K562 (cell line): ENCODE measurements around the gene CHAF1A. TPM values are rescaled to one million over a fixed set of nuclear protein-coding genes. Genes with fewer than 3 reads are reported as not detected.

Experiments
- CBFA2T2 ChIP-seq: fragments of 450-650 bp; conservative IDR thresholded peaks from 2 replicates; pipeline ENCODE4 v1.6.1; 2017; ENCODE audit warnings: mild to moderate bottlenecking
- DMBX1 ChIP-seq: fragments of 250-450 bp; sonication (Bioruptor Pico); IDR thresholded peaks from 2 replicates; pipeline ENCODE4 v1.8.0; 2022; ENCODE audit warnings: inconsistent platforms, mild to moderate bottlenecking, moderate library complexity, borderline replicate concordance
- EHMT2 ChIP-seq: fragments of 450-650 bp; IDR thresholded peaks from 2 replicates; pipeline ENCODE4 v1.6.1; 2018; ENCODE audit warnings: antibody characterized with exemption
- HCFC1 ChIP-seq: IDR thresholded peaks from 2 replicates; pipeline ENCODE4 v1.6.1; 2012; ENCODE audit warnings: low read depth, low read length, improper control_type of control experiment
- JUND ChIP-seq, 2 experiments: IDR thresholded peaks; 2 replicates in 1 of 2; 3 replicates in 1 of 2; pipeline ENCODE4 v1.6.1; 2011; ENCODE audit warnings: borderline replicate concordance in 2 of 2, low read depth in 2 of 2, low read length in 2 of 2, improper control_type of control experiment in 1 of 2, missing biosample characterization in 1 of 2, missing genetic modification characterization in 1 of 2, missing genetic modification reagents in 1 of 2
- KDM1A ChIP-seq, 2 experiments: fragments of 450-650 bp; IDR thresholded peaks; 2 replicates each; pipeline ENCODE4 v1.6.1; 2016; ENCODE audit warnings: mild to moderate bottlenecking in 2 of 2
- NCOA6 ChIP-seq: fragments of 450-650 bp; IDR thresholded peaks from 2 replicates; pipeline ENCODE4 v1.6.1; 2017; ENCODE audit warnings: mild to moderate bottlenecking
- NRF1 ChIP-seq, 2 experiments: fragments of 450-650 bp; IDR thresholded peaks in 1 of 2; conservative IDR thresholded peaks in 1 of 2; 2 replicates each; pipeline ENCODE4 v1.6.1; 2014; ENCODE audit warnings: mild to moderate bottlenecking in 2 of 2
- POLR2AphosphoS5 ChIP-seq: IDR thresholded peaks from 2 replicates; pipeline ENCODE4 v1.6.1; 2011; ENCODE audit warnings: mild to moderate bottlenecking, low read depth, low read length, moderate library complexity; ENCODE audit not compliant: control insufficient read depth, insufficient read depth
- RAD51 ChIP-seq: fragments of 450-650 bp; IDR thresholded peaks from 2 replicates; pipeline ENCODE4 v1.7.1; 2016; ENCODE audit warnings: low read depth, mild to moderate bottlenecking, borderline replicate concordance
- ZBTB8A ChIP-seq: fragments of 450-650 bp; IDR thresholded peaks from 2 replicates; pipeline ENCODE4 v1.6.1; 2018; ENCODE audit warnings: mild to moderate bottlenecking, moderate library complexity; ENCODE audit not compliant: partially characterized antibody
- ZNF143 ChIP-seq: sonication (generic); formaldehyde crosslinking; IDR thresholded peaks from 2 replicates; pipeline ENCODE4 v1.9.0; 2022; ENCODE audit warnings: mild to moderate bottlenecking, missing genetic modification reagents
- ZNF174 ChIP-seq: fragments of 250-450 bp; sonication (Bioruptor Pico); IDR thresholded peaks from 2 replicates; pipeline ENCODE4 v1.4.0; 2020; ENCODE audit warnings: mild to moderate bottlenecking
- ZNF324 ChIP-seq: fragments of 250-450 bp; sonication (Bioruptor Pico); IDR thresholded peaks from 2 replicates; pipeline ENCODE4 v1.4.0; 2020; ENCODE audit warnings: mild to moderate bottlenecking
- polyA plus RNA-seq, 8 experiments: library from polyadenylated mRNA; depleted of rRNA in 4 of 8; stranded (reverse) in 5 of 8; unstranded in 3 of 8; fragments of >200 nt; fragmentation: Nextera tagmentation in 2 of 8; fragmentation: Illumina TruSeq in 1 of 8; extraction: Ambion mirVana in 2 of 8; extraction: Trizol in 1 of 8; gene quantifications; 2 replicates each; pipeline versions ENCODE4 v1.2.1 to v1.2.3, GENCODE V29; 2011 to 2014; ENCODE audit warnings: inconsistent platforms in 1 of 8, missing spikeins in 1 of 8
- total RNA-seq, 7 experiments: library from RNA; depleted of rRNA in 6 of 7; stranded (reverse); fragments of >200 nt in 6 of 7; fragmentation: Illumina TruSeq in 2 of 7; extraction: Trizol in 2 of 7; gene quantifications; 2 replicates each; pipeline versions ENCODE4 v1.2.1 to v1.2.3, GENCODE V29; 2011 to 2021; ENCODE audit warnings: low replicate concordance in 1 of 7
- TF ChIP-seq, protein P1 (sequence below): sonication (generic); formaldehyde crosslinking; IDR thresholded peaks from 2 replicates; pipeline ENCODE4 v1.9.0; 2022; ENCODE audit warnings: mild to moderate bottlenecking, missing genetic modification reagents
- TF ChIP-seq, protein P2 (sequence below): fragments of 450-650 bp; IDR thresholded peaks from 2 replicates; pipeline ENCODE4 v1.6.1; 2016; ENCODE audit warnings: mild to moderate bottlenecking, moderate library complexity

The CHAF1A gene
- total and polyA plus RNA-seq, 9 of the 15 experiments (the other 6 are each of a cell fraction or from before 2014, with no cell fraction given), result 1.6 to 86.9 (median 45.2) TPM

DNA sequence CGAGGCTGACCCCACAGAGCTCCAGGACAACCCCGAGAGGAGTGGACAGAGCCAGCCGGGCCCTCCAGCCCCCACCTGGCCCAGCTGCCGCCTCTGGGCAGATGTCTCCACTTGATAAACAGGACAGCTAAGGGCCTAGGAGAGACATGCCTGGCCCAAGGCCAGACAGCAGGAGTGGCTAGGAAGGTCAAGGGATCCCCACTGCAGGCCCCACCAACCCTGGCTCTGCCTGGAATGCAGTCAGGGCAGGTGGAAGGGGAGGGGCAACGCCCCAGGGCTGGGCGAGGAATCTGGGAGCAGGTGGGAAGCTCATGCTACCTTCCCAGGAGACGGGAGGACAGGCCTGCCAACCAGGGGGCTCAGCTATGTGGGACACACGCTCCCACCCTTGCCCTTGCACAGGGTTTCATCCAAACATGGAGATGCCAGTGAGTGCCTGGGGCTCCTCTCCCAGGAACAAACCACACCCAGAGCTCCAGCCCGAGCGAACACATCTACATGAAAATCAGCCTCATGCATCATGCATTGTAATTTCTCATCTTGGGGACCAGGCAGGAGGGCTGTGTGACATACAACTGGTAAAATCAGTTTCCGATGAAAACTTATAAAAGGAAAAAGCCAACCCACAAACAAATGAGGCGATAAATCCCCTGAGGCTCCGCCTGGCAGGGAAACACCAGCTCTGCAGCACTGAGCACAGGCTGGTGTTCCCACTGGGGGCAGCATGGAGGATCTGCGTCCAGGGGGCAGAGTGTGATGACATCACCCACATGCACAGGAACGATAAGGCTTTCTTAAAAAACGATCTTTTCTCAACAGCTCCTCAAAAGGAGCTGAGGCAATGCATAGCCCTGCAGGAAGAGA lies 27.0 kb upstream of the CHAF1A start (continued):
- TF ChIP-seq KDM1A (IDR thresholded peaks at IDR 0.05) (no peak), NCOA6 (no peak), ZNF324 (CRISPR knock-in tag) (no peak), DMBX1 (no peak), HCFC1 (0 out of 2 replicates have a peak, but pooled peaks have one; percentile 50), ZNF143 (CRISPR knock-in tag) (no peak), CBFA2T2 (peak; percentile 89), NRF1 (conservative IDR thresholded peaks at IDR 0.05 in 1 of 2, IDR thresholded peaks at IDR 0.05 in 1 of 2) (no peak; a peak in 2 of 4 replicates), JUND (IDR thresholded peaks at IDR 0.05; ENCODE audit: borderline replicate concordance, low read depth, low read length) (peak; percentile 99), JUND (tag; IDR thresholded peaks at IDR 0.05; ENCODE audit: borderline replicate concordance, low read depth, low read length) (peak; percentile 99), POLR2AphosphoS5 (peak; percentile 81), ZNF174 (CRISPR knock-in tag) (no peak), RAD51 (no peak), EHMT2 (no peak), ZBTB8A (no peak)
- TF ChIP-seq, protein P1, sequence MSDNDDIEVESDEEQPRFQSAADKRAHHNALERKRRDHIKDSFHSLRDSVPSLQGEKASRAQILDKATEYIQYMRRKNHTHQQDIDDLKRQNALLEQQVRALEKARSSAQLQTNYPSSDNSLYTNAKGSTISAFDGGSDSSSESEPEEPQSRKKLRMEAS (CRISPR knock-in tag), result peak; percentile 87; the same call in 1 of the 2 replicates
- TF ChIP-seq, protein P2, sequence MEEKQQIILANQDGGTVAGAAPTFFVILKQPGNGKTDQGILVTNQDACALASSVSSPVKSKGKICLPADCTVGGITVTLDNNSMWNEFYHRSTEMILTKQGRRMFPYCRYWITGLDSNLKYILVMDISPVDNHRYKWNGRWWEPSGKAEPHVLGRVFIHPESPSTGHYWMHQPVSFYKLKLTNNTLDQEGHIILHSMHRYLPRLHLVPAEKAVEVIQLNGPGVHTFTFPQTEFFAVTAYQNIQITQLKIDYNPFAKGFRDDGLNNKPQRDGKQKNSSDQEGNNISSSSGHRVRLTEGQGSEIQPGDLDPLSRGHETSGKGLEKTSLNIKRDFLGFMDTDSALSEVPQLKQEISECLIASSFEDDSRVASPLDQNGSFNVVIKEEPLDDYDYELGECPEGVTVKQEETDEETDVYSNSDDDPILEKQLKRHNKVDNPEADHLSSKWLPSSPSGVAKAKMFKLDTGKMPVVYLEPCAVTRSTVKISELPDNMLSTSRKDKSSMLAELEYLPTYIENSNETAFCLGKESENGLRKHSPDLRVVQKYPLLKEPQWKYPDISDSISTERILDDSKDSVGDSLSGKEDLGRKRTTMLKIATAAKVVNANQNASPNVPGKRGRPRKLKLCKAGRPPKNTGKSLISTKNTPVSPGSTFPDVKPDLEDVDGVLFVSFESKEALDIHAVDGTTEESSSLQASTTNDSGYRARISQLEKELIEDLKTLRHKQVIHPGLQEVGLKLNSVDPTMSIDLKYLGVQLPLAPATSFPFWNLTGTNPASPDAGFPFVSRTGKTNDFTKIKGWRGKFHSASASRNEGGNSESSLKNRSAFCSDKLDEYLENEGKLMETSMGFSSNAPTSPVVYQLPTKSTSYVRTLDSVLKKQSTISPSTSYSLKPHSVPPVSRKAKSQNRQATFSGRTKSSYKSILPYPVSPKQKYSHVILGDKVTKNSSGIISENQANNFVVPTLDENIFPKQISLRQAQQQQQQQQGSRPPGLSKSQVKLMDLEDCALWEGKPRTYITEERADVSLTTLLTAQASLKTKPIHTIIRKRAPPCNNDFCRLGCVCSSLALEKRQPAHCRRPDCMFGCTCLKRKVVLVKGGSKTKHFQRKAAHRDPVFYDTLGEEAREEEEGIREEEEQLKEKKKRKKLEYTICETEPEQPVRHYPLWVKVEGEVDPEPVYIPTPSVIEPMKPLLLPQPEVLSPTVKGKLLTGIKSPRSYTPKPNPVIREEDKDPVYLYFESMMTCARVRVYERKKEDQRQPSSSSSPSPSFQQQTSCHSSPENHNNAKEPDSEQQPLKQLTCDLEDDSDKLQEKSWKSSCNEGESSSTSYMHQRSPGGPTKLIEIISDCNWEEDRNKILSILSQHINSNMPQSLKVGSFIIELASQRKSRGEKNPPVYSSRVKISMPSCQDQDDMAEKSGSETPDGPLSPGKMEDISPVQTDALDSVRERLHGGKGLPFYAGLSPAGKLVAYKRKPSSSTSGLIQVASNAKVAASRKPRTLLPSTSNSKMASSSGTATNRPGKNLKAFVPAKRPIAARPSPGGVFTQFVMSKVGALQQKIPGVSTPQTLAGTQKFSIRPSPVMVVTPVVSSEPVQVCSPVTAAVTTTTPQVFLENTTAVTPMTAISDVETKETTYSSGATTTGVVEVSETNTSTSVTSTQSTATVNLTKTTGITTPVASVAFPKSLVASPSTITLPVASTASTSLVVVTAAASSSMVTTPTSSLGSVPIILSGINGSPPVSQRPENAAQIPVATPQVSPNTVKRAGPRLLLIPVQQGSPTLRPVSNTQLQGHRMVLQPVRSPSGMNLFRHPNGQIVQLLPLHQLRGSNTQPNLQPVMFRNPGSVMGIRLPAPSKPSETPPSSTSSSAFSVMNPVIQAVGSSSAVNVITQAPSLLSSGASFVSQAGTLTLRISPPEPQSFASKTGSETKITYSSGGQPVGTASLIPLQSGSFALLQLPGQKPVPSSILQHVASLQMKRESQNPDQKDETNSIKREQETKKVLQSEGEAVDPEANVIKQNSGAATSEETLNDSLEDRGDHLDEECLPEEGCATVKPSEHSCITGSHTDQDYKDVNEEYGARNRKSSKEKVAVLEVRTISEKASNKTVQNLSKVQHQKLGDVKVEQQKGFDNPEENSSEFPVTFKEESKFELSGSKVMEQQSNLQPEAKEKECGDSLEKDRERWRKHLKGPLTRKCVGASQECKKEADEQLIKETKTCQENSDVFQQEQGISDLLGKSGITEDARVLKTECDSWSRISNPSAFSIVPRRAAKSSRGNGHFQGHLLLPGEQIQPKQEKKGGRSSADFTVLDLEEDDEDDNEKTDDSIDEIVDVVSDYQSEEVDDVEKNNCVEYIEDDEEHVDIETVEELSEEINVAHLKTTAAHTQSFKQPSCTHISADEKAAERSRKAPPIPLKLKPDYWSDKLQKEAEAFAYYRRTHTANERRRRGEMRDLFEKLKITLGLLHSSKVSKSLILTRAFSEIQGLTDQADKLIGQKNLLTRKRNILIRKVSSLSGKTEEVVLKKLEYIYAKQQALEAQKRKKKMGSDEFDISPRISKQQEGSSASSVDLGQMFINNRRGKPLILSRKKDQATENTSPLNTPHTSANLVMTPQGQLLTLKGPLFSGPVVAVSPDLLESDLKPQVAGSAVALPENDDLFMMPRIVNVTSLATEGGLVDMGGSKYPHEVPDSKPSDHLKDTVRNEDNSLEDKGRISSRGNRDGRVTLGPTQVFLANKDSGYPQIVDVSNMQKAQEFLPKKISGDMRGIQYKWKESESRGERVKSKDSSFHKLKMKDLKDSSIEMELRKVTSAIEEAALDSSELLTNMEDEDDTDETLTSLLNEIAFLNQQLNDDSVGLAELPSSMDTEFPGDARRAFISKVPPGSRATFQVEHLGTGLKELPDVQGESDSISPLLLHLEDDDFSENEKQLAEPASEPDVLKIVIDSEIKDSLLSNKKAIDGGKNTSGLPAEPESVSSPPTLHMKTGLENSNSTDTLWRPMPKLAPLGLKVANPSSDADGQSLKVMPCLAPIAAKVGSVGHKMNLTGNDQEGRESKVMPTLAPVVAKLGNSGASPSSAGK, result no peak; the same call in 1 of the 2 replicates
